Stimulated activated CD4-positive, alpha-beta T cell treated with anti-CD3 and anti-CD28 coated beads, Interleukin-1b, Interleukin-23, amount 100 ng/mL, for 24 hours (primary cell): ENCODE data around the gene FAIM2.

Experiments
- DNase-seq, 4 experiments: peaks; one replicate each; pipeline ENCODE4 v3.0.0-alpha.2; 2020; ENCODE audit warnings: low read depth in 4 of 4, low spot score in 1 of 4

FAIM2 gene

DNA sequence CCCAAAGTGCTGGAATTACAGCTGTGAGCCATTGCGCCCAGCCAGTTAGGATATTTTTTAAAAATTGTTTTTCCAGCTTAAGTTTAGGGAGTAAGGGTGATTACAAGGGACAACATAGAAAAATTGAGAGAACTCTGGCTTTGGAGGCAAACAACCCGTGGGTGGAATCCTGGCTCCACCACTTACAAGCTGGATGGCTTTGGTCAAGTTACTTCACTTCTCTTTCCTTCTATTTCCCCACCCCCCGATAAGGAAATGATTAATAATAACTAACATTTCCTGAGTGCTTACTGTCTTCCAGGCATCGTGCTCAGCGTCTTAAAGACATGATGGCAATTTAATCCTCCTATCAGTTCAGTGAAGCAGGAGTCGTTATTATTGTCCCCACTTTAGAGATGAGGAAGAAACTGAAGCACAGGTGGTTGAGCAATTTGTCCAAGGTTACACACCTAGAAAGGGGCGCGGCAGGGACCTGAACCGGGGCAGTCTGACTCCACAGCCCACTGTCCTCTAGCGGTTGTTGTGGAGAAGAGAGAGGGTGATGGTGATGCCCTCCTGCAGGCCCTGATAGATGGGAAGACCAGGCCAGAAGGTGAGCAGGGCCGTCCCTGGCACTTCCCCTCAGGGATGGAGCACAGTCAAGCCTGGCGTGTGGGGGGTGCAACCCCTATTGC, 16.7 kb upstream of the FAIM2 start:
- DNase-seq: no peak

DNA sequence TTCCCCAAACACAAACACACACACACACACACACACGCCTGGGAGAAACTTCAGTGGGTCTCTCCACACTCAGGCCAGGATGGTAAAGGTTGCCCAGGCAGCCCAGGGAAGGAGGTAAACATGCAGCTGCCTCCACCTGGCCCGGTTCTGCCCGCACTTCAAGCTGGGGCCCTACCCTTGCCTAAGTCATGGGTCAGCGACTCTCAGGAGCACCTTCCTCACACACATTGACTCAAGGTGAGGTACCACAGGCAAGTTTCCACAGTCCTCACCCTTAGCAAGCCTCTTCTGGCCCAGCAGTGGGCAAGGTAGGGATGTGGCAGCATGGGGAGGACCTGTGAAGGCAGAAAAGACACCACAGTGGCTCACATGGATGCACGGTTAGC, 14.1 kb upstream of the FAIM2 start:
- DNase-seq: no peak

DNA sequence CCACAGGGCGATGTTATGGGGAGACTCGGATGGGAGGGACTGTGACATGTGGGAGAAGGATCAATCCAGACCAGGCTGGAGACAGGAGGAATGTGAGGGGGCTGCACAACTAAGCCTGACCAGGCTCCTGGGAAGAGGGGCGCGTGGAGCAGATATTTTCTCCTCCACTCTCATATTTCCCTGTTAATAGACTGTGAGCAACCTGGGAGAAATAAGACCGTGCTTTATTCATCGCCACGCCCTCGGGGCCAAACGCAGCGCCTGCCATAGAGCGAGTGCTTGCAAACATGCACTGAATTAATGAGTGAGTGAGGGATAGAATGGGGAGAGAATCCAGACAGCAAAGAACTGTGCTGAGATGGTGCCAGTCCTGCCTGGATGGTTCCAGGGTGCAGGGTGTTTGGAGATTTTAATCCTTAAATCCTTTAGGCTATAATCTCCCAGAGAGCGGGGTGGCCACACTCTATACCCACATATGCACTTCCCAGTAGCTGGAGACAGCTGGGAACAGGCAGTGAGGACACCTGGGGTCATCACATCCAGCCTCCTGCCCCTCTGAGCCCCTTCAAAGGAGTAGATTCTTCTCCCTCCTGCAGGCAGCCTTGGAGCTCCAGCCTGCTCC, 13.6 kb upstream of the FAIM2 start:
- DNase-seq: no peak

DNA sequence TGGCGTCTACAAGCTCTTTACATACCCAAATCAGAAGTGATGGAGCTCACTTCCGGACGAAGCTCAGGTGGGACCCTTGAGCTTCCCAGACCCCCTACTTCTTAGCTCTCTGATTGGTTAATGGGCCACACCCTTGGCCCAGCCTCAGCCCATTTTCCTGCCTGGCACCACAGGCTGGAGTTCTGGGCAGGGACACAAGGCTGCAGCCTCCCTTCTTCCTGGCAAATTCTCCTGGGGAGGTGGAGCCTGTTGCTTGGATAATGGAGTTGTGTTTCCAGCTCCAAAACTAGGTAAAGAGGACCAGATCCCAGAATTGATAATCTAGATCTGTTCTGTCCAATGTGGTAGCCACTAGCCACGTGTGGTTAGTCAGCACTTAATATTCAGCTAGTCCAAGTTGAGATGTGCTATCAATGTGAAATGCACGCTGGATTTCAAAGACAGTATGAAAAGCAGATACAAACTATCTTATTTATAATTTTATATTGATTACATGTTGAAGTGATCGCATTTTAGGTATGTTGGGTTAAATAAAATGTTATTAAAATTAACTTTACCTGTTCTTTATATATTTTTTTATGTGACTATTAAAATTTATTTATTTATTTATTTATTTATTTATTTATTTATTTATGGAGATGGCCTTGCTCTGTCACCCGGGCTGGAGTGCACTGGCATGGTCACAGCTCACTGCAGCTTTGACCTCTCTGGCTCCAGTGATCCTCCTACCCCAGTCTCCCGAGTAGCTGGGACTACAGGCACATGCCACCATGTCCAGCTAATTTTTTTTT, 12.6 kb upstream of the FAIM2 start:
- no peak for DNase-seq

DNA sequence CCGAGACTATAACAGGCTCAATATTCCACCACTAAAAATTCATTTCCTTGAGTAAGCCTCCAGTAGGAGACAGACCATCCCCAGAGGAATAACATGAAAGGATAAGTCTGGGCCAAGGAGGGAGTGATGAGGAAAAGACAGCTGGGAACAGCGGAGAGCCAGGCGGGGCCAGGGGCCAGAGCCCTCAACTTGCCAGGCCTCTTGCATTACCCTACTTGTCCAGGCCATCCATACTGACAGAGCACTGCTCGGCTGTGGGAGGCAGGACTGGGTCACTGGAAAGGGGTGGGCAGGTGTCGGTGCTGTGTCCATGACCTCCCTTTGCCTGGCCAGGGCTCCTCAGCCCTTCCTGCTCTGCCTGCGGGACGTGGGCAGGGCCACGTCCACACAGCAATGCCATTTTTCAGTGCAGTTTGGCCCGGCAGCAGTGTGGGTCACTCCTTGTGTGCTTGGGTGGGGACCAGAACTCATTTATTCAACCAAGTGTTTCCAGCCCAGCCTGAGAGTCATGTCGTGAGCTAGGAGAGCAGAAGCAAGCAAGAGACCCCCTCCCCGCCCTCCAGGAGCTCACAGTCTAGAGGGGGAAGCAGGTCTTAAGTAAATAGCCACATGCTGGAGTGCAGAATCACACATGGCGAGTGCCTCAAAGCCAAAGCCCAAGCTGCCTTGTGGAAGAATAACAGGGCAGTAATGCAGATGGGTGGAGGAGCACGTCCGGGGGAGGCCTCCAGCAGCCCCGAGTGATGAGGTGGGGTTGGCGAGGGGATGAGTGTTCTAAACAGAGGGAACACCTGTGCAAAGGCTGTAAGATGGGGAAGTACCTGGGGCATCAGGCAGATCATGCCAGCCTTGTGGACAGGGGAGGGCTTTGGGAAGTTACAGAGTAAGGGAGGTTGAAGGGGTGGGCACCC, 8.9 kb upstream of the FAIM2 start:
- DNase-seq: no peak

DNA sequence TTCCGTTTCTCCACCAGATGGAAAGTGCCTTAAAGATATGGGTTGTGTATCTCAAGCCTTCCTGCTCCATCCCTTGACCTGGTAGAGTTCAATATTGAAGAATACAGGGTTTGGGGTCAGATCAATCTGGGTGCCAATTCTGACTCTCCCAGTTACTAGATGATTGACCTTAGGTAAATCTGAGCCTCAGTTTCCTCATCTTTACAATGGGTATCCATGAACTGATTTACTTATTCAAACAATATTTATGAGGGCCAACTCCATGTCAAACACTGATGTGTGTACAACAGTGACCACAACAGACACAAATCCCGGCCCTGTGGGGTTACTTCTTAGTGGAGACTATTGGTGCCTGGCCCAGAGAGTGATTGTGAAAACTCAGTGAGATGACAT, 7.5 kb upstream of the FAIM2 start:
- DNase-seq: no peak

DNA sequence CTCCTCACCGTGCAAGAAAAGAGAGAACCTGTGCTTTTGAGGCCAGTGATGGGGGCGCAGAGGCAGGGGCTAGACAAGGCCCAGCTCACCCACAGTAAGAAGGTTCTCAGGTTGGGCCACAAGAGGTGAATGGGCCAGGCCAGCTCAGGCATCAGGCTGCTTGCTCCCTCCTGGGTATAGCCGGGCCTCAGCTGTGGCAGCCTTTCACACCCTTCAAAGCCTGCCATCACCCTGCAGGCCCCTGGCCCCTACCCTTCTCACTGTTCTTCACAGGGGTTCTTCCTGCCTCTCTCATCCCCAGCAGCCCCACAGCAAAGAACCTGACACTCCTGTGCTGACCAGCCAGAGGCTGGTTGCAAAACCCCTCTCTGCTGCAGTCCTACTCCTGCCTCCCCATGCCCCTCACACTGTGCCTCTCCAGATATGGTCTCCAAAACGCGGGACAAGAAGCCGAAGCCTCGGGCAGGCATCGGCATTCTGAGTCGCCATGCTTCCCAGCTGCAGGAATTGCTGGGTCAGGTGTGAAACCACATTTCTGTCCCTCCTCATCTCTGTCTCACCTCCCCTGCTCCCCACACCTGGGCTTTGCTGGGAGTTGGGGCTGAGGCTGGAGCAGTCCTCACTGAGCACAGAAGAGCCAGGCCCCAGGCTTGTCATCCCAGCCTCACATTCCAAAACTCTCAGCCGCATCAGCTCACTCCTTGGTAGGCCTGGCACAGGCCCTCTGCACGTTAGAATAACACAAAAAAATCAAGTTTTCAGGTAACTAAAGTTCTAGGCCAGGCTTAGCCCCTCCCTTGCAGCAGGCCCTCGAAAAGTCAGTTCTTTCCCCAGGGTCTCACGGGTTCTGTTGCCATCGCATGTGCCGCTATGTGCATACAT, 6.9 kb upstream of the FAIM2 start:
- DNase-seq: no peak

DNA sequence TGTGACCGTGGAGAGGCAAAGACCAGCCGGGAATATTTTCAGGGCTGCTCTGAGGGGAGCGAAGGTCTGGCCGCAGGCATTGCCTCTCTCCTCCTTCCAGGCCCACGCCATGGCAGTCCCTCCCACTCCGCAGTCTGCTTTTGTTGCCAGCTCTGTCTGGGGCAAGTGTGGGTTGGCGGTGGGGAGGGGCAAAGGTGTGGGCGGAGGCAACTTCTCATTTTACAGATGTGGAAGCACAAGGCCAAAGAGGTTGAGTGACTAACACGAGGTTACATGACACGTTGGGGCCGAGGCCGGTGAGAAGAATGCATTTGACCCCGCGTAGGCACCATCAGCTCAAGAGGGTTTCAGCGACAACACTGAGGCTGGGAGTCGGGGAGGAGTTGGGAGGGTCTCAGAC, 6.1 kb upstream of the FAIM2 start:
- no peak for DNase-seq

DNA sequence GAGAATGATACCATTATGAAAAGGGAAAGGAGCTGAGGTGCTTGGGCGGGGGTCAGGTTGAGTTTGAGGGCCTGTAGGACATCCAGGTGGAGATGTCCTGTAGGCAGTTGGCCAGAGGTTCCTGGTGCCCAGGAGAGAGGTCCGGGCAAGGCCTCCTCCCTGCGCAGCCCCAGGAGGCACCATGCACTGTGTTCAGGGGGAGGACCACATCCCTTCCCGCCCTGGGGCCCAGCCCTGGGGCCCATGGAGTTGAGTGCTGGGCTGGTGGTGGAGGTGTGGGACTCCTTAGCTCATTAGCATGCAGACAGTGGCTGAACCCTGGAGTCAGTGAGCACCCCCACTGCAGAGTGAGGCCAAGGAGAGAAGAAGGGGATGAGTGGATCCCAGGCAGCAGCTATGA, 5.7 kb upstream of the FAIM2 start:
- DNase-seq: no peak

DNA sequence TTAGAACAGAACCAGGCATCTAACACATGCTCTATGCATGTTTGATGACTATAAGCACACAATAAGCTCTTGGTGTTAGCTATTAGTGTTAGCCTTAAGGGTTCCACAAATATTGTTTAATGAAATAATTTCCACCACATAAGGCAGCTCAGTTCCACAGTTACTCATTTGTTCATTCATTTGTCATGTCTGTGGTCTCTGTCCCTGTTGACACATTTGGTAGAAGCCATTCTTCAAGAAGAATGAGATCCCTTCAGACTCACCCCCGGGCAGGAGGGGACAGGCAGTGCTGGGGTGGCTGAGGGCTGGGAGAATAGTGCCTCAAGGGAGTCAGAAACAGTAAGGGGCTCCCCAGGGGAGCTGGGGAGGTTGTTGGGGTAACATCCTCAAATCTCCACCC, 3.7 kb upstream of the FAIM2 start:
- DNase-seq: no peak

DNA sequence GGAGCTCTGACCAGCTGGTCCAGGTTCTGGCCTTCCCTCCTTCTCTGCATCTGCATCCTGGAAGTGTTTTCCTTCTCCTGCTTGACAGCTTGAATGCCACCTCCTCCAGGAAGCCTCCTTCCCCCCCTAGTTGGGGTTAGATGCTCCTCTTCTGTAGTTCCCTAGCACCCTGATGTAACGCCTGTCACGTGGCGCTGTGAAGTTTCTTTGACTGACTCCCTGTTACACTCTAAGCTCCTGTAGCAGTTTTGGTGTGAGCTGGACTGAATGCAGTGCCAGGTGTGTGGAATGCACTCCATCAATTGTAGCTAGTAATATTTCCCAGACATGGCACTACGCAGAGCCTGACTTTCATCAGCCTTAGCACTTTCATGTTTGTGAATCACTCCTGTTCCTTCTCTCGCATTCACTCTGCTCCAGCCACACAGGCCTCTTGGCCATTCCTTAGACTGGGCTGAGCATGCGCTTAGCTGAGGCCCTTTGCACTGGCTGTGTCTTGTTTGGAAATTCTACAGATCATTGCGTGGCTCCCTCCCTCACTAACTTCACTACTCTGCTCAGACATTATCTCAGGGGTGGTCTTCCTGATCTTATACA, 2.1 kb upstream of the FAIM2 start:
- no peak for DNase-seq

DNA sequence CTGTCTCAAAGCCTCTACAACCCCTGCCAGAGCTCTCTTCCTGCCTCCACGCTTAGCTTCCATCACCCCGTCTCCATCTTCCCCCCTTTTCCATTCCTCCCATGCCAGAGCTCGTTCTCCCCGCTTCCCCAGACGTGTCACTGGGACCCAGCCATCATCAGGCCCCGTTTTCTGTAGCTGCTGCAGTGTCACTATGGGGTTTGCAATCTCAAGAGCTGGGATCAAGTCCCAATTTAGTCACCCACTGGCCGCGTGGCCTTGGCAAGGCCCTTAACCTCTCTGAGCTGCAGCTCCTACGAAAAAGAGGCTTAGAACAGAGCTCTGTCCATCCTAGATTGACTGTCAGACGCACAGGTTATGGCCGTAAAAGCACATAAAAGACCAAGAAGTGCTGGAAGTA, 901 bp upstream of the FAIM2 start:
- DNase-seq: no peak

DNA sequence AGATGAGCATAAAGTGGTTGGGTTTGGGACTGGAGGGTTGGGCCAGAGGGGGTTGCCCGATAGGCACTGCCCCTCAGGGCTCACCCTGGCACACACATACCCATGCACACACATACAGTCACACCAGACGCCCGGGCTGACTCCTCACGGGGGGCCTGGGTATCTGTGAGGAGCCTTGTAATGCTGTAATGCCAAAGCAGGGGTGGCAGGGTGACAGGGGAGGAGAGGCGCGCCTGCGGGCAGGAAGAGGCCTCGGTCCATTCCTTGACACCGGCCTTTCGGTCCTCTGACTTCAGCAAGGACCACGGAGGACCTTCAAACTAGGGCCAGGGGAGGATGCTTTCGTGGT, 375 bp downstream of the FAIM2 start:
- DNase-seq: no peak

DNA sequence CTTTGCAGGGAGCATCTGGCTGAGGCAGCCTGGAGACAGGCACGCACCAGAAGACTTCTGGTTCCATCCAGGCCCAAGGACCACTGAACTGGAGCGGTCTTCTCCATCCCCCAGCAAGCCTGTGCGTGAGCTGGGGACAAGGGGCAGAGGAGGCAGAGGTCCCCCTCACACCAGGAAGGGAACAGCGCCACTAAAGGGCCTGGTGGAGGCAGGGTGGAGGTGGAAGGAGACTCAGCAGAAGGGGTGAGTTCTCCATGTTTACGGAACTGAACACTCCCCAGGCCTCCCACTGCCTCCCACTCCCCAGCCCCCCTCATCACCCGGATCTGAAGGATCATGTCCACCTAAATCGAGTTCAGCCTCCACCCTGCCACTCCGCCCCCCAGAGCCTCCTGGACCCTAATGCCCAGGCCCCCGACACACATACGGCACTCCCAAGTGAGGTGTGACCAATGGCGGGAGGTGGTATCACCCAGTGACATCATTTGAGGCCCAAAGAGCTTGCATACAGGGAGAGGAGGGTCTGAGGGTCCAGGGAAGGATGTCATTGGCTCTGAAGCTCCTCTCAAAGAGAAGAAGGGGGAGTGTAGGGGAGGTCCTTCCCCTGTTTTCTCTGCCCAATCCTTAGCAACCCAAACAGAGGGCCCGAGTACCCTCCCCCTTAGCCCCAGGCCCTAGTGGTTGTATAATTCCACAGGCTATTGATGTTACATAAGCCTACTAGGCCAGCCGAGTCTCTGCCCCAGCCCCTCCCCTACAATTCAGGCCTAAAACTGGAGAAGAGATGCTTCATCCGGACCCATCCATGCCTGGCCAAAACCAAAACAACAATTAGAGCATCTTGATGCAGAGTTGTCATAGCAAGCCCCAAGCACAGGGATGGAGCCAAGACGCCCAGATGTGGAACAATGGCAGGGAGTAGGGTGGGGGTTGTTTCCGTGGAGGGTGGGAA, 1.0 kb downstream of the FAIM2 start:
- no peak for DNase-seq

DNA sequence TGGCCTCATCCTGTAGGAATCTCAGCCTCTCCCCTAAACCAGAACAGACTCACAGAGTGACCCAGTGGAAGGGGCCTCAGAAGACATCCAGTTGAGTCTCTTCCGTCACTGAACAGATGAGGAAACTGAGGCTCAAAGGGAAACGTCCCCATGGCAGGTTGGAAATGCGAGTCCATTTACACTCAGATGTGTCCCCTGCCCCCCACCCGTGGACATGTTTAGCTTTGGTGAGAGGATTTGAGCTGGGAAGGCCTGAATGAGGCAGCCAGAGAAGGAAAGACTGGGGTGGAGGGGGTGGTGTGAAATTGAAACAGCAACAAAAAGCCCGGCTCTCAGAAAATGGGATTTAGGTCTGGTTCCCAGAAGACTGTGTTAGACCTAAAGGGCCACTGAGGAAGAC, 1.7 kb downstream of the FAIM2 start:
- DNase-seq: no peak

DNA sequence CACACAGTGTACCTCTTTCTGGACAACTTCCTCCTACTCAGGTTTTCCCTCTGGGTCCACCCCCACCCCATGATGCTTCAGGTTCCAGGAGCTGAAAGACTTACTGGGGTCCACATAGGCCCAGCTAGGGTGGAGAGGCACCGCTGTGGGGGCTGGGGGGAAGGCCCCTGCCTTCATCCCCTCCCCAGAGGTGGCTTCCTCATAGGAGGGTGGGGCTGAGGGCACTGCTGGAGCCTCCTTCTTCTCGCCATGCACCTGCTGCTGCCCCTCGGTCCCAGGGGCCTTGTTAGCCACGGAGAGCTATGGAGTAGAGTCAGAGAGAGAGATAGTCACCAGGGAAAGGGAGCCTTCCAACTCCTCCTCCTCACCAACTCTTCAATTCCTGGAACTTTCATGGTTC, 2.7 kb downstream of the FAIM2 start:
- DNase-seq: no peak

DNA sequence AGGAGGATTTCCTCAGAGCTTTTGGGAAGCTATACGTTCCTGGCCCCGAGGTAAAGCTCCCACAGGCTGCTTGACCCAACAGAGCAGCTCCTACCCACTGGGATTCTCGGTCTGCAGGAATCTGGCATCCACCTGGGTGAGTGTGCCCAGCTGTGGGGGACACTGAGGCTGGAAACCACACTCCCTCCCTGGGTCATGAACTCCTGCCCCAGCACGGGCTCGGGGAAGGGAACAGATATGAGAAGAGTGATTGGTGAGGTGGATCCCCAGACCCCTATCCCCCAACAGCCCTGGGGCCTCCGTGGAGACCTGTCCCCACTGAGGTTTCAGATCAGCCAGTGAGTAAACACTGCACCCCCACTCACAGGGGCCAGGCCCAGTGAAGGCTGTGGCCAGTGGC, 3.3 kb downstream of the FAIM2 start:
- no peak for DNase-seq

DNA sequence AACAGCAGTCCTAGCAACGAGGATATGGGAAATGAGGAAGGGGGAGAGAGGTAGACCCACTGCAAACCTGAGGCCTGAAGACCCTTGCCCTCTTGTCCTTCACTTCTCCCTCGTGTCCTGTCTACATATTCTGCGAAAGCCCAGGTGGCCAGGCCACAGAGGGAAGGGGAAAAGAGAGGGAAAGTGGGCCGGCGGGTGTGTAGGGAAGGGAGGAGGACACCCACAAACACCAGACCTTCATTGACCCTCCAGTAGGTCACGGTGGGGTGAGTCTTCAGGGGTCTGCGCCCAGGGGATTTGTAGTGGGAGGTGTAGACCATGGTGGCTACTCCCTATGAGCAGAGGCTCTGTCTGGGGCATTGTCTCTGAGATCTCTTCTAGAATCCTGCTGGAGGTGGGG, 3.8 kb downstream of the FAIM2 start:
- no peak for DNase-seq

DNA sequence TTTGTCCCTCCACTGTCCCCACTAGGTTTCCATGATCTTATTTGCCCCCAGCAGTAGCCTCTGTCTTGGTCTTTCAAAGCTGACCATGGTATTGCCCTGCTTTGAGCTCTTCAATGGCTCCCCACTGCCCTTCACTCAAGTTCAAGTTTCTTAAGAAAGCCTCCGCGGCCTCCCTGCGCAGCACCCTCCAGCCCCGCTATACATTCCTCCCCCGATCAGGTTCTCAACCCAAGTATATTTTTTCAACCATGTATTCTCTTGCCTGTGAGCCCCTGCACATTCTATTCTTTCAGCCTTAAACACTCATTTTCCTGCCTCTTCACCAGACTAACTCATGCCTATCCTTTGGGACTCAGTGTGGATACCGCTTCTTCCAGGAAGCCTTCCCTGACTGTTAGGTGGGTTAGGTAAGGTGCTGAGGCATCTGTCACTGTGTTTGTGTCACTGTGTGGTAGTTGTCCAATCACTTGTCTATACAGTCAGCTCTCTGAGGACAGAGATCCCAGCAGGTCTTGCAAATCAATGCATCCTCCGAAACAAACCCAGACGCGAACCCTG, 4.3 kb downstream of the FAIM2 start:
- DNase-seq: no peak
